HepG2 (cell line): ENCODE results near the gene ANKLE1. TPM values are rescaled to one million over a fixed set of nuclear protein-coding genes. Genes with fewer than 3 reads are reported as not detected.

Source experiments
- ATAC-seq: fragments of 200-7000 bp; cut with Tn5 transposase; 3 replicates; pipeline ENCODE4 v1.9.1; 2020; ENCODE audit warnings: mild to moderate bottlenecking, moderate library complexity
- BruUV-seq: library from RNA; stranded (reverse); fragments of 400-500 nt; replicated peaks from 2 replicates; lab custom pipeline; 2021; lab: Mats Ljungman, UMichigan
- CTCF ChIA-PET: fragments of 300-600 bp; formaldehyde crosslinking; extraction: SDS; loops from one replicate; lab custom pipeline; 2021; ENCODE audit warnings: low total read pairs, inconsistent platforms, low intra/inter-chr PET ratio; lab: Yijun Ruan, JAX
- POLR2A ChIA-PET: fragments of 350-600 bp; sonication (Branson Sonifier 250); formaldehyde crosslinking; loops from one replicate; lab custom pipeline; 2020; ENCODE audit warnings: antibody characterized with exemption, inconsistent platforms; lab: Yijun Ruan, JAX
- DNase-seq: peaks from one replicate; pipeline ENCODE4 v3.0.0-alpha.2; 2015; ENCODE audit warnings: low spot score
- FAIRE-seq: peaks from 3 replicates; lab custom pipeline; 2011; peaks lifted over from hg19 to GRCh38; lab: Jason Lieb, UNC
- H2AFZ ChIP-seq: one replicate; pipeline ENCODE4 v1.6.1; 2011; ENCODE audit warnings: low read length, inconsistent platforms
- H3K27ac ChIP-seq: fragments of 300-600 bp; 3 replicates; pipeline ENCODE4 v1.8.0; 2011; ENCODE audit warnings: mixed run types, mild to moderate bottlenecking, mixed read lengths, low read length, inconsistent platforms; ENCODE audit not compliant: insufficient read depth; ENCODE audit errors: extremely low read length
- H3K27me3 ChIP-seq, 2 experiments: fragments of 200-600 bp in 1 of 2; 2 replicates in 1 of 2; 3 replicates in 1 of 2; pipeline versions ENCODE4 v1.6.0 to v1.8.0; 2011; ENCODE audit warnings: low read length in 2 of 2, mild to moderate bottlenecking in 2 of 2, moderate library complexity in 2 of 2, inconsistent platforms in 1 of 2; ENCODE audit not compliant: insufficient read depth in 2 of 2, control insufficient read depth in 1 of 2
- H3K36me3 ChIP-seq, 2 experiments: fragments of 200-600 bp in 1 of 2; replicated peaks in 1 of 2; 2 replicates in 1 of 2; 3 replicates in 1 of 2; pipeline versions ENCODE4 v1.5.1 to v1.8.0; 2011; ENCODE audit warnings: low read length in 2 of 2, inconsistent platforms in 1 of 2; ENCODE audit not compliant: insufficient read depth in 2 of 2, control insufficient read depth in 1 of 2
- H3K4me1 ChIP-seq: 2 replicates; pipeline ENCODE4 v1.5.1; 2012; ENCODE audit warnings: low read length, inconsistent platforms; ENCODE audit not compliant: insufficient read depth
- H3K4me2 ChIP-seq: 2 replicates; pipeline ENCODE4 v1.6.0; 2011; ENCODE audit warnings: low read depth, low read length, inconsistent platforms
- H3K4me3 ChIP-seq, 3 experiments: fragments of 200-600 bp in 1 of 3; sonication (generic), shearing (Covaris generic) in 1 of 3; replicated peaks in 1 of 3; 2 replicates each; pipeline ENCODE4 v1.5.1; 2011 to 2016; ENCODE audit warnings: low read length in 3 of 3, inconsistent platforms in 2 of 3, low read depth in 2 of 3, mild to moderate bottlenecking in 2 of 3, control low read depth in 1 of 3, mixed read lengths in 1 of 3; ENCODE audit not compliant: insufficient read depth in 1 of 3
- H3K79me2 ChIP-seq: one replicate; pipeline ENCODE4 v1.6.1; 2011; ENCODE audit warnings: low read length, inconsistent platforms; ENCODE audit not compliant: insufficient read depth
- H3K9ac ChIP-seq: 2 replicates; pipeline ENCODE4 v1.6.0; 2011; ENCODE audit warnings: mild to moderate bottlenecking, low read depth, low read length, inconsistent platforms; ENCODE audit not compliant: insufficient read depth
- H3K9me3 ChIP-seq: 2 replicates; pipeline ENCODE4 v1.5.1; 2012; ENCODE audit warnings: mild to moderate bottlenecking, low read length
- H4K20me1 ChIP-seq: 2 replicates; pipeline ENCODE4 v1.6.0; 2011; ENCODE audit warnings: inconsistent platforms, mild to moderate bottlenecking, low read length, moderate library complexity; ENCODE audit not compliant: insufficient read depth
- CCDC6 ChIP-seq: sonication (generic); formaldehyde crosslinking; IDR thresholded peaks from 2 replicates; pipeline ENCODE4 v1.8.1; 2022; ENCODE audit warnings: mild to moderate bottlenecking, missing genetic modification reagents, moderate library complexity
- CREM ChIP-seq, 2 experiments: sonication (generic) in 1 of 2; formaldehyde crosslinking in 1 of 2; IDR thresholded peaks; 2 replicates each; pipeline versions ENCODE4 v1.4.0 to v1.6.1; 2016 to 2020; ENCODE audit warnings: antibody characterized with exemption in 1 of 2, mild to moderate bottlenecking in 1 of 2, missing genetic modification reagents in 1 of 2
- MED1 ChIP-seq: sonication (generic); formaldehyde crosslinking; IDR thresholded peaks from 2 replicates; pipeline ENCODE4 v1.4.0; 2020; ENCODE audit warnings: missing genetic modification reagents
- MXD4 ChIP-seq: IDR thresholded peaks from 2 replicates; pipeline ENCODE4 v1.6.1; 2016; ENCODE audit warnings: mild to moderate bottlenecking, missing biosample characterization, missing genetic modification reagents
- NR2C2 ChIP-seq: sonication (generic); formaldehyde crosslinking; IDR thresholded peaks from 2 replicates; pipeline ENCODE4 v1.4.0; 2020; ENCODE audit warnings: missing genetic modification reagents, mild to moderate bottlenecking, moderate library complexity, borderline replicate concordance
- PITX1 ChIP-seq: sonication (generic); formaldehyde crosslinking; IDR thresholded peaks from 2 replicates; pipeline ENCODE4 v1.5.1; 2020; ENCODE audit warnings: mild to moderate bottlenecking, missing genetic modification reagents
- POGZ ChIP-seq: sonication (generic); formaldehyde crosslinking; IDR thresholded peaks from 2 replicates; pipeline ENCODE4 v1.4.0; 2020; ENCODE audit warnings: mild to moderate bottlenecking, missing genetic modification reagents
- POLR2AphosphoS5 ChIP-seq: IDR thresholded peaks from 2 replicates; pipeline ENCODE4 v1.6.1; 2012; ENCODE audit warnings: low read depth, low read length
- PPARG ChIP-seq: conservative IDR thresholded peaks from 2 replicates; pipeline ENCODE4 v1.6.1; 2016; ENCODE audit warnings: missing biosample characterization, missing genetic modification reagents
- RXRB ChIP-seq: IDR thresholded peaks from 2 replicates; pipeline ENCODE4 v1.6.1; 2016; ENCODE audit warnings: borderline replicate concordance, missing genetic modification reagents, missing compliant biosample characterization
- SIN3A ChIP-seq: IDR thresholded peaks from 2 replicates; pipeline ENCODE4 v1.6.1; 2011; ENCODE audit warnings: low read depth, mild to moderate bottlenecking, control low read depth, low read length, borderline replicate concordance
- ZFX ChIP-seq: sonication (generic); formaldehyde crosslinking; IDR thresholded peaks from 2 replicates; pipeline ENCODE4 v1.4.0; 2020; ENCODE audit warnings: mild to moderate bottlenecking, low read depth, missing genetic modification reagents, moderate library complexity
- WGBS: methylation state at CpG from one replicate; pipeline ENCODE4 v1.1.6; 2017; ENCODE audit warnings: low lambda C conversion rate; 5-methylcytosine and 5-hydroxymethylcytosine counted together
- in situ Hi-C: cut with HindIII; loops from 2 replicates; pipeline ENCODE4 v1.10.0; 2017; ENCODE audit warnings: low pct_unique_long_range_greater_than_20kb; ENCODE audit not compliant: extremely low pct_ligation_motif_present
- intact Hi-C: fragments of 100-400 bp; cut with micrococcal nuclease; formaldehyde crosslinking; loops from one replicate; pipeline ENCODE4 v1.10.0; 2022; ENCODE audit not compliant: unreplicated experiment
- polyA plus RNA-seq, 8 experiments: library from polyadenylated mRNA; depleted of rRNA in 3 of 8; stranded (reverse) in 7 of 8; unstranded in 1 of 8; fragments of >200 nt; fragmentation: Illumina TruSeq in 4 of 8; extraction: Trizol in 4 of 8; gene quantifications; 2 replicates each; pipeline versions ENCODE4 v1.2.1 to v1.2.3, GENCODE V29; 2011 to 2016; ENCODE audit warnings: low read depth in 4 of 8, missing spikeins in 1 of 8, mixed read lengths in 1 of 8; ENCODE audit not compliant: insufficient read depth in 1 of 8
- total RNA-seq, 5 experiments: library from RNA; depleted of rRNA; stranded (reverse); fragments of >200 nt; fragmentation: Illumina TruSeq; extraction: Trizol; gene quantifications; 2 replicates each; pipeline ENCODE4 v1.2.3, GENCODE V29; 2016; ENCODE audit warnings: low read depth in 1 of 5
- TF ChIP-seq, protein P1 (sequence below): sonication (generic); formaldehyde crosslinking; IDR thresholded peaks from 2 replicates; pipeline ENCODE4 v1.4.0; 2020; ENCODE audit warnings: missing genetic modification reagents
- TF ChIP-seq, protein P2 (sequence below): sonication (generic); formaldehyde crosslinking; IDR thresholded peaks from 2 replicates; pipeline ENCODE4 v1.4.0; 2020; ENCODE audit warnings: missing genetic modification reagents

The ANKLE1 gene
- total and polyA plus RNA-seq, 2 of the 13 experiments (the other 11 are each of a cell fraction or from before 2014, with no cell fraction given), result 0.69 to 1.5 TPM

DNA sequence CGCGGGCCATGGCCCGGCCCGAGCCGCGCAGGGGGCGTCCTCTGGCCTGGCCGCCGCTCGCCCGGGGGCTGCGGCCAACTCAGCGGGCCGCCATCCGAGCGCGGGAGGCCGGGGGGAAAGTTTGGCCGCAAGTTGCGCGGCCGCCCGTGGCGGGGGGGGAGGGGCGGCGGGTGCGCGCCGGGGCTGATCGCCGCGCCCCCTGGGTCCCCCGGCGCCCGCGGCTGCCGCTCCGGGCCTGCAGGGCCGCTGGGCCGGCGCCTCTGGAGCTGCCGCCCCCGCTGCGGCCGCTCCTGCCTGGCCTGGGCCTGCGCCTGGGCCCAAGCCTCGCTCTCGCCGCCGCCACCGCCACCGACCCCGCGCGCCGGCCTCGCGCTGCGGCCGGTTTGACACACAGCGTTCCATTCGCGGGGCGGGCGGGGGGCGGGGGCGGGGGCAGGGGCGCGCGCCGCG lies 36.1 kb upstream of the ANKLE1 start, which contains the start of gene NR2F6 (continued):
- 0 out of 2 replicates have a peak, but pooled peaks have one; percentile 42 for TF ChIP-seq CCDC6 (CRISPR knock-in tag)
- TF ChIP-seq, protein P1, sequence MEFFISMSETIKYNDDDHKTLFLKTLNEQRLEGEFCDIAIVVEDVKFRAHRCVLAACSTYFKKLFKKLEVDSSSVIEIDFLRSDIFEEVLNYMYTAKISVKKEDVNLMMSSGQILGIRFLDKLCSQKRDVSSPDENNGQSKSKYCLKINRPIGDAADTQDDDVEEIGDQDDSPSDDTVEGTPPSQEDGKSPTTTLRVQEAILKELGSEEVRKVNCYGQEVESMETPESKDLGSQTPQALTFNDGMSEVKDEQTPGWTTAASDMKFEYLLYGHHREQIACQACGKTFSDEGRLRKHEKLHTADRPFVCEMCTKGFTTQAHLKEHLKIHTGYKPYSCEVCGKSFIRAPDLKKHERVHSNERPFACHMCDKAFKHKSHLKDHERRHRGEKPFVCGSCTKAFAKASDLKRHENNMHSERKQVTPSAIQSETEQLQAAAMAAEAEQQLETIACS (CRISPR knock-in tag), result peak; percentile 41; the same call in 1 of the 2 replicates
- peak; percentile 39; the same call in 1 of the 2 replicates for TF ChIP-seq ZFX

- in situ Hi-C loops (no loop called here), intact Hi-C loops (loop anchor here (2.0 kb wide), 2 partner anchors 14 to 20 kb away; partner anchors contain the start of gene OCEL1)
- Histone ChIP-seq H3K27ac (peak overlapping the region; percentile 83), H3K4me3 (peak overlapping the region; percentile 66 to 77 (median 66)), H3K27me3 (no peaks in the 10 kb centered on the region), H3K79me2 (peaks cover 31% of the 10 kb centered on the region), H3K4me2 (peak overlapping the region; percentile 90), H4K20me1 (peaks cover 10% of the 10 kb centered on the region; the same call in 1 of the 2 replicates), H2AFZ (no peak overlapping the region), H3K9ac (peak overlapping the region; percentile 63), H3K9me3 (no peaks in the 10 kb centered on the region), H3K4me1 (peaks cover 59% of the 10 kb centered on the region), H3K36me3 (no peaks in the 10 kb centered on the region)
- WGBS, result 0% methylated on average over 17 of the region's 21 CpGs
- ChIA-PET CTCF (no interaction called here), POLR2A (interaction anchor here (0.5 to 5.0 kb wide), 12 partner anchors 8 to 62 kb away, joined by 3 to 52 read pairs (median 4); partner anchors contain the start of genes BABAM1, OCEL1 and USE1)
- FAIRE-seq (peak; percentile 78), ATAC-seq (peak; percentile 49), DNase-seq (peak; percentile 80)
- no TSS peak for BruUV-seq
- TF ChIP-seq PPARG (peak; percentile 88), NR2C2 (CRISPR knock-in tag) (peak; percentile 92), POLR2AphosphoS5 (peak; percentile 64), SIN3A (0 out of 2 replicates have a peak, but pooled peaks have one; percentile 43), CREM (IDR thresholded peaks at IDR 0.05) (0 out of 2 replicates have a peak, but pooled peaks have one; percentile 12), CREM (CRISPR knock-in tag; IDR thresholded peaks at IDR 0.05) (no peak), PITX1 (CRISPR knock-in tag) (no peak; the same call in 1 of the 2 replicates), MED1 (CRISPR knock-in tag) (peak; percentile 49; the same call in 1 of the 2 replicates), RXRB (CRISPR knock-in tag) (peak; percentile 41; the same call in 1 of the 2 replicates), POGZ (CRISPR knock-in tag) (no peak), MXD4 (CRISPR knock-in tag) (0 out of 2 replicates have a peak, but pooled peaks have one; percentile 33)
- TF ChIP-seq, protein P2, sequence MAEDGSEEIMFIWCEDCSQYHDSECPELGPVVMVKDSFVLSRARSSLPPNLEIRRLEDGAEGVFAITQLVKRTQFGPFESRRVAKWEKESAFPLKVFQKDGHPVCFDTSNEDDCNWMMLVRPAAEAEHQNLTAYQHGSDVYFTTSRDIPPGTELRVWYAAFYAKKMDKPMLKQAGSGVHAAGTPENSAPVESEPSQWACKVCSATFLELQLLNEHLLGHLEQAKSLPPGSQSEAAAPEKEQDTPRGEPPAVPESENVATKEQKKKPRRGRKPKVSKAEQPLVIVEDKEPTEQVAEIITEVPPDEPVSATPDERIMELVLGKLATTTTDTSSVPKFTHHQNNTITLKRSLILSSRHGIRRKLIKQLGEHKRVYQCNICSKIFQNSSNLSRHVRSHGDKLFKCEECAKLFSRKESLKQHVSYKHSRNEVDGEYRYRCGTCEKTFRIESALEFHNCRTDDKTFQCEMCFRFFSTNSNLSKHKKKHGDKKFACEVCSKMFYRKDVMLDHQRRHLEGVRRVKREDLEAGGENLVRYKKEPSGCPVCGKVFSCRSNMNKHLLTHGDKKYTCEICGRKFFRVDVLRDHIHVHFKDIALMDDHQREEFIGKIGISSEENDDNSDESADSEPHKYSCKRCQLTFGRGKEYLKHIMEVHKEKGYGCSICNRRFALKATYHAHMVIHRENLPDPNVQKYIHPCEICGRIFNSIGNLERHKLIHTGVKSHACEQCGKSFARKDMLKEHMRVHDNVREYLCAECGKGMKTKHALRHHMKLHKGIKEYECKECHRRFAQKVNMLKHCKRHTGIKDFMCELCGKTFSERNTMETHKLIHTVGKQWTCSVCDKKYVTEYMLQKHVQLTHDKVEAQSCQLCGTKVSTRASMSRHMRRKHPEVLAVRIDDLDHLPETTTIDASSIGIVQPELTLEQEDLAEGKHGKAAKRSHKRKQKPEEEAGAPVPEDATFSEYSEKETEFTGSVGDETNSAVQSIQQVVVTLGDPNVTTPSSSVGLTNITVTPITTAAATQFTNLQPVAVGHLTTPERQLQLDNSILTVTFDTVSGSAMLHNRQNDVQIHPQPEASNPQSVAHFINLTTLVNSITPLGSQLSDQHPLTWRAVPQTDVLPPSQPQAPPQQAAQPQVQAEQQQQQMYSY (CRISPR knock-in tag), result 0 out of 2 replicates have a peak, but pooled peaks have one; percentile 79
These were observed 34.8 kb upstream of the ANKLE1 start for GRCh38 chr19:17246681-17247425.
